HG03354 (cell line): ENCODE results near the gene CTSZ.

Source experiments
- ATAC-seq: cut with Tn5 transposase; IDR thresholded peaks from one replicate; pipeline ENCODE4 v1.9.1; 2021; ENCODE audit warnings: mild to moderate bottlenecking; ENCODE audit not compliant: unreplicated experiment, poor library complexity, severe bottlenecking

CTSZ gene

GRCh38 chr20:59032713-59033059 is 25.6 kb upstream of the CTSZ start:
- peak; percentile 55 for ATAC-seq

- peak; percentile 92 for ATAC-seq
Observed at GRCh38 chr20:59032023-59032712, 25.1 kb upstream of the CTSZ start, which contains the start of gene ATP5F1E. ATP5F1E (minus strand) TSS chr20:59032335; CDS start chr20:59032251, 84 bp downstream.

GRCh38 chr20:59031564-59032022 is 24.5 kb upstream of the CTSZ start:
- ATAC-seq = no peak

GRCh38 chr20:59030911-59031563 is 24.0 kb upstream of the CTSZ start:
- no peak for ATAC-seq

- no peak for ATAC-seq
Observed at GRCh38 chr20:59028812-59029211, 21.8 kb upstream of the CTSZ start.

GRCh38 chr20:59027741-59028320 is 20.8 kb upstream of the CTSZ start:
- no peak for ATAC-seq

- ATAC-seq = no peak
Observed at GRCh38 chr20:59026904-59027740, 20.1 kb upstream of the CTSZ start.

GRCh38 chr20:59025511-59025910 is 18.5 kb upstream of the CTSZ start:
- ATAC-seq = no peak

GRCh38 chr20:59025086-59025485 is 18.0 kb upstream of the CTSZ start:
- ATAC-seq = no peak

GRCh38 chr20:59024111-59024530 is 17.1 kb upstream of the CTSZ start:
- no peak for ATAC-seq

GRCh38 chr20:59023616-59024015 is 16.6 kb upstream of the CTSZ start:
- no peak for ATAC-seq

GRCh38 chr20:59022754-59023153 is 15.7 kb upstream of the CTSZ start:
- ATAC-seq = no peak

GRCh38 chr20:59020938-59021551 is 14.0 kb upstream of the CTSZ start:
- ATAC-seq = no peak

- no peak for ATAC-seq
Observed at GRCh38 chr20:59019217-59019616, 12.2 kb upstream of the CTSZ start, which contains the start of gene TUBB1. TUBB1 (plus strand) TSS chr20:59019429; CDS start chr20:59019523, 94 bp downstream.

GRCh38 chr20:59018817-59019216 is 11.8 kb upstream of the CTSZ start:
- no peak for ATAC-seq

GRCh38 chr20:59017493-59018231 is 10.6 kb upstream of the CTSZ start:
- ATAC-seq = no peak

- ATAC-seq = peak; percentile 46
Observed at GRCh38 chr20:59016795-59017492, 9.9 kb upstream of the CTSZ start.
